Measurements from ENCODE around the gene IFITM5.
"Not testable (repeated sequence)": the region's sequence is repeated elsewhere in the genome, so short reads cannot be mapped to it uniquely, and the experiment has no call there.

Gene IFITM5

DNA sequence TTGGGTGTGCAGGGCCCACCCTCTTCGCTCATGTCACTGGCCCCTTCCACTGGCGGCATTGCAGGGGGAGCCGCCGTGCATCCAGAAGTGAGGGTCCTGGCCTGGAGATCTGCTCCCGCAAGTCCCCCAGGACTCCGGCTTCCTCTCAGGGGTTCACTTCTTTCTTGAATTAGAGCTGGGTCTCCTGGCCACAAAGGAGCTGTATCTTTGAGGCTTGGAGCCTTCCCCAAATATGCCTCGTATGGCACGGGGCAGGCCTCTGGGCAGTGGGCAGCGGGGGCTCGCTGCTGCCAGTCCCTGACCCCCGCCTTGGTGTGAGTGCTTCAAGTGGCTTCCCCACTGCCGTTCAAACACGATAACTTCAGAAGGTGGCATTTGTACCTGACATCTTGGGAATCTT is 28.7 kb upstream of the IFITM5 start:
- no peak for DNase-seq (ENCODE audit: low spot score)

DNA sequence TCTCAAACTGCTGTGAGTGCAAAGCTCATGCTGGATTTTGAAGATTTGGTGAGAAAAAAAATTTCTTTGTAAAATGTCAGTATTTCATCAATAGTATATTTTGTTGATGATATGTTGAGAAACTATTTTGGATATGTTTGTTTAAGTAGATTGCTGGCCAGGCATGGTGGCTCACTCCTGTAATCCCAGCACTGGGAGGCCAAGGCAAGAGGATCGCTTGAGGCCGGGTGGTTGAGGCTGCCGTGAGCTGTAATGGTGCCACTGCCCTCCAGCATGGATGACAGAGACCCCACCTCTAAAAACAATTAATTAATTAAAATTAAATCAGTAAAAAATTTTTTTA is 28.2 kb upstream of the IFITM5 start:
- no peak for DNase-seq (ENCODE audit: low spot score)

DNA sequence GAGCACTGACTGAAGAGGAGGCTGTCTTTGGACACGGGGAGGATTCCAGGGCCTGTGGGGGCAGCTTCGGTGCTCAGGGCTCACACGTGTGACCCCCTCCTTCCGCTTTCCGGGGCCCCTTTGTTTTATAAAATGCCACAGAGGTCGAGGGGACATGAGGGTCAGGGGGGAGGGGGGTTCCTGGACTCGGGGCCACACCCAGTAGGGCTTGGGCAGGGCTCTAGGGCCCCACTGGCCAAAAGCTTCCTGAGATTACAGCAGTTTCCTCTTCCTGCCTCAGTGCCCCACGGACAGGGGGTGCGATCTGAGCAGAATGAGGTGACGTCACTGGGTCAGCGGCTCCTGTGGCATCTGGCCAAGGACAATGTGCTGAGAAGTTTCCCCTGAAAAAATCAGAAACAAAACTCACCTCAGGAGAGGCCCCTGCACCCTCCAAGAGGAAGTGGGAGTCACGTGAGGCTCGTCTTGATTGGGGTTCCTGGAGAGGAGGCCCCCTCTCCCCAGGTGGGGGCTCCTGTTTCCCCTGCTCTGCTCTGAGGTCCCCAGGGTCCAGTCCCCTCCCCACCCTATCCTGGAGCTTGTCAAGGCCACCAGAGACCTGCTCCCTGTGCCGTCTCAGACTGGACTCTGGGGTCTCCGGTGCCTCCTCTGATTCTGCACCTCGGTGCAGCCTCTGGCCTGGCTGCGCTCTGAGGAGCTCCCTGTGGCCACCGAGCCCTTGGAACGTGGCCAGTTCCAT is 27.7 kb upstream of the IFITM5 start:
- DNase-seq (ENCODE audit: low spot score) = peak; percentile 56

DNA sequence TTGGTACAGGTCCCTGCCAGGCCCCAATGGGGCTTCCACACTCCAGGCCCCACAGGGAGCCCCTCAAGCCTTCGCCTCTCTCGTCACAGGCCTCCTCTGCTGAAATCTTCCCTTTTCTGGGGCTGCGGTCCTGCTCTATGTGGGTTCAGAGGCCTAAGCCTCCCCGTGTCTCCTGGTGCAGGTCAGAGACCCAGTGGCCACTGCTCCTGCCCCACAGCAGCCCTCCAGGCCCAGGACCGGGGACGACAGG is 27.2 kb upstream of the IFITM5 start:
- DNase-seq (ENCODE audit: low spot score) = no peak

DNA sequence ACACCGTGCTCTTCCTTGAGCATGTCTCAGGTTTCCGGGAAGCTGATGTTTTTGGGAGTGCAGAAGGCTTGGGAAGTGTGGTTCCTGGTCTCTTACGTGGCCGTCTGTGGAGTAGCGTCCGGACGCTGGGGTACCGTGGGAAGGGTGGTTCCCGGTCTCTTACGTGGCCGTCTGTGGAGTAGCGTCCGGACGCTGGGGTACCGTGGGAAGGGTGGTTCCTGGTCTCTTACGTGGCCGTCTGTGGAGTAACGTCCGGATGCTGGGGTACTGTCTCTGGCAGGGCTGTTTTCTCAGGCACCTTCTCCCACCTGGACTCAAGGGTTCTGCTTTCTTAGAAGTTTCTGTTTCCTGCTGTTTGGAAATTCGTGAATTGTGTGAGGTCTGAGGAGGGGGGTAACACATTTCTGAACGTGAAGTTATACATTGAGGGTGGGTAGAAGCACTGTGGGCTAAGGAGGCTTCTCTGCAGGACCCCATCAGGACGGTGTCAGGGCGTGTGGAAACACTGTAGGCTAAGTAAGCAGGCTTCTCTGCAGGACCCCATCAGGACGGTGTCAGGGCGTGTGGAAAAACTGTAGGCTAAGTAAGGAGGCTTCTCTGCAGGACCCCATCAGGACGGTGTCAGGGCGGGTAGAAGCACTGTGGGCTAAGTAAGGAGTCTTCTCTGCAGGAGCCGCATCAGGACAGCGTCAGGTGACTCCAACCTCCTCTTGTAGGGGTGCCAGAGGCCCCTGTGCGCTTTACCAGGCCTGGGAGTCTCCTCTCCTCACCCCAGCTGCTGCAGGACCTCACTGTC is 26.7 kb upstream of the IFITM5 start:
- DNase-seq (ENCODE audit: low spot score) = no peak

DNA sequence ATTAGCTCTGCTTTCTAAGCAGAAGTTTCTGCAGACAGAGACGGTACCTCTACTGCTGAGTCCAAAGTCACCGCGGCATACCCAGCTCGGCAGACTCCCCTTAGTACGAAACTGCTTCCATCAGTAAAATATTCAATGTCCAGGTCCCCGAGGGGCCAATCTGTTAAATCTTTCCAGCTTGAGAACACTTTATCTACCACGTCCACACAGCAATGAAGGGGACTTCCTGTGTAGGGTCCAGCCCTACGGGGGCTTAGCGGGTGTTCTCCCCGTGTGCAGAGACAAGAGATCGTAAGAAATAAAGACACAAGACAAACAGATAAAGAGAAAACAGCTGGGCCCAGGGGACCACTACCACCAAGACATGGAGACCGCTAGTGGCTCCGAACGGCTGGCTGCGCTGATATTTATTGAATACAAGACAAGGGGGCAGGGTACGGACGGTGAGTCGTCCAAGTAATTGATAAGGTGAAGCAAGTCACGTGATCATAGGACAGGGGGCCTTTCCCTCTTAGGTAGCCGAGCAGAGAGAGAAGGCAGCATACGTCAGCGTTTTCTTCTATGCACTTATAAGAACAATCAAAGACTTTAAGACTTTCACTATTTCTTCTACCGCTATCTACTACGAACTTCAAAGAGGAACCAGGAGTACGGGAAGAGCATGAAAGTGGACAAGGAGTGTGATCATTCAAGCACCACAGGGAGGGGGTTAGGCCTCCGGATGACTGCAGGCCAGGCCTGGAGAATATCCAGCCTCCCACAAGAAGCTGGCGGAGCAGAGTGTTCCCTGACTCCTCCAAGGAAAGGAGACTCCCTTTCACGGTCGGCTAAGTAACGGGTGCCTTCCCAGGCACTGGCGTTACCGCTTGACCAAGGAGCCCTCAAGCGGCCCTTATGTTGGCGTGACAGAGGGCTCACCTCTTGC is 25.5 kb upstream of the IFITM5 start:
- DNase-seq (ENCODE audit: low spot score) = not testable (repeated sequence)

DNA sequence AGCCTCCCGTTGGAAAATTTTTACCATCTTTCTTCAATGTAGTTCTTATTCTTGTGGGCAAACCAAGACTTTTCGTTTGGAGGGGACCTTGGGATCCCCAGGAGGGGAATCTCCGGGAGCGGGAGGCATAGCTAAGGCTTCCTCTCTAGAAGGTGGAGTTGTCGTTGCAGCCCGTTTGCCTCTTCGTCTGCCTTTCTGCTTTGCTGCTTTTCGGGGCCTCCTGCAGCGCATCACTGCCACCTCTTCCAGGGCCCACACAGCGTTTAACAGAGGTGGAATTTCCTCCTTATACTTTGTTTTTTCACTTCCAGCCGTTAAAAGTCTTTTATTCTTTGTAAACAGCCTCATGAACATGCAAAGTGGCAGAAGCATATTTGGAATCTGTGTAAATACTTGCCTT is 24.8 kb upstream of the IFITM5 start:
- no peak for DNase-seq (ENCODE audit: low spot score)

DNA sequence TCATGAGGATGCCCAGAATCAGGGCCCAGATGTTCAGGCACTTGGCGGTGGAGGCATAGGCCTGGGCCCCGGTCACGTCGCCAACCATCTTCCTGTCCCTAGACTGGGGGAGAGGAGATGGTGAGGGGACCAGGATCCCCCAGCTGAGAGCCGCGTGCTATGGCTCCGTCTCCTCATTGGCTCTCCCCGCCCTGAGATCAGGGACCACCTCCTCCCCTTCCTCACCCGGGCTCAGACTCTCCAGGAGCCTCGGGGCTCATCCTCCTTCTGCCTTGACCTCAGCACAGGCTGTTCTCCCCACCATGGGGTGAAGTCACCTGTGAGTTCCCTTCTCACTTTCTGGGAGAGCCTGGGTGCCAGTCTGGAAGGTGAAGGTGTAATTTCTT is 20.6 kb upstream of the IFITM5 start:
- DNase-seq (ENCODE audit: low spot score) = not testable (repeated sequence)

DNA sequence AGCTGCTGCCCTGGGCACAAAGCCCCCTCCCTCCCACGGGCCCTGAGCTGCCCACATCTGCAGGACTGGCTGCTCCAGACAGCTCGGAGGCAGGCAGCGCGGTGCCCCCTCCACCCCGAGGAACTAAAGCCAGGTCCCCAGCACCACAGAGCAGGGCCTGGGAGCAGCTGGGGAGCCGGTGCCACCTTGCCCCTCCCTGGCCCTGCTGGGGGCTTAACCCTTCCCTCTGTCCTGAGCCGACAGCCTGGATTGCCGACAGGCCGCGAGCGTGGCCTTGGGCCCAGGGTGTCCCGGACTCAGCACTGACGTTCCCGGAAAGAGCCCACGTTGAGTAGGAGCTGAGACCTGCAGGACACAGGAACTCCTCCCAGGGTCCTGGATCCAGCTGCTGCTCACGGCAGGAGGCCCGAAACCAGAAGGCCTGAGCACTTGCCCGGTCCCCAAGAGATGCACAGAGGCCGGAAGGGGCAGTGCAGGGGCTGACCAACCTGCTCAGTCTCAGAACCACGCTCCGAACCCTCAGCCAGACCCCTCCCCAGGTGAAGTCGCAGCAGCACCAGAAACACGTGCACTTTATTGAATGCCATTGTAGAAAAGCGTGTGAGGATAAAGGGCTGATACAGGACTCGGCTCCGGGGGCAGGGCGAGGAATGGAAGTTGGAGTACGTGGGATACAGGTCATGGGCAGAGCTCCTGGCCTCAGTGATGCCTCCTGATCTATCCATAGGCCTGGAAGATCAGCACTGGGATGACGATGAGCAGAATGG is 20.0 kb upstream of the IFITM5 start:
- DNase-seq (ENCODE audit: low spot score) = not testable (repeated sequence)

DNA sequence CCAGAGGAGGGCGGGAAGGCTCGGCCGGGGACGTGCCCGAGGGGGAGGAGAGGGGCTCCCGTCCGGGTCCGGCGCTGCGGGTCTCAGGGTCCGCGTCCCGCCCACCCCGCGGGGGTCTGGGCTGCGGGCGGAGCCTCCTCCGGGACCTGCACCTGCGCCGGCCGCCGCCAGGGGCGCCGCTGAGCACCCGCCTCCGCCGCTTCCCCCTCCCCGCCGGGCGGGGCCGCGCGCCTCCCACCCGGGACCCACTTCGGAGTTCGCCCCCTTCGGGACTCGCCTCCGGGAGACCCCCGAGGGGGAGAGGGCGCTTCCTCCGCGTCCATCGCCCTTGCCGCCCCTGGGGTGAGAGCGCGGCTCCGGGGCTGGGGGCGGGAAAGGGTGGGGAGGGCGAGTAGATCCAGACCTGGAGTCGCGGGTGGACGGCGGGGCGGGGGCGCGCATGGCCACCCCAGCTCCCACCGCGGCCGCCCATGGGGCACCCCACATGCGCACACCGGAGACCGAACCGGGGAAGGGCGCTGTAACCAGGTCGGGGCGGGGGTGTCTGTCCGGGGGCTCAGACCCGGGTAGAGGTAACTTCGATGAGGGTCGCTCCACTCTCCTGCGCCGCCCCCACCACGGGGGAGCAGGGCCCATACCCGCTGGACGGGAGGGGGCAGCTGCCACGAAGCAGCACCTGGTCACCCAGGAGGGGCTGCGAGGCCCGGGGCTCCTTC is 19.2 kb upstream of the IFITM5 start:
- DNase-seq (ENCODE audit: low spot score) = not testable (repeated sequence)

DNA sequence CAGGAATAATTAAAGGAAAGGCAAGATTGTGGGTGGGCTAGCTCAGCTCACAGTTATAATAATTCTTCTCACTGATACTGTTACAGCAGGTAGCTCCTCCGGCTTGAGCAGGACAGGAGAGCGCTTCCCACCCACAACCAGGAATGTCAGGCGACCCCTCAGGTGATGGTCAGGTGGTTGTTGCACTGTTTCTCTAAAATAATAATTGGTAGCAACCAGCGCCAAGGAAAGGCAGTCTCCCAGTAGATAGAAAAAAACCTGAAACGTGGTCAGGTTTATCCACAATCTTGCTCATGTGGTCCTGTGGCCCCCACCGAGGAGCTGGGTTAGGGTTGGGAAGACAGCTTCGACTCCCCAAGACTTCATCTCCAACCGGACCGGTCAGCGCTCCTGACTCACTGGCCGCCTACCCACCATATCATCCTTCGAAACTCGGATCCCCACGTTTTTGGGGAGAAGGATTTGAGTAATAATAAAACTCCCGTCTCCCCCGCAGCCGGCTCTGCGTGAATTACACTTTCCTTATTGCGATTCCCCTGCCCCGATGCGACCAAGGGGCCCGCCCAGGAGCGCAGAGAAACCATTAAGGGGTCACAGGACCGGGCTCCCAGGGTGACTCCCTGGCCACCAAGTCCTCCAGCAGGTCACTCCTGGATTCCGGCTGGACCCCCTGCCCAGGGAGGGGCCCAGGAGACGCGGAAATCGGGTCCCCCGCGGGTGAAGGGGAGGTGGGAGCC is 18.5 kb upstream of the IFITM5 start:
- not testable (repeated sequence) for DNase-seq (ENCODE audit: low spot score)

DNA sequence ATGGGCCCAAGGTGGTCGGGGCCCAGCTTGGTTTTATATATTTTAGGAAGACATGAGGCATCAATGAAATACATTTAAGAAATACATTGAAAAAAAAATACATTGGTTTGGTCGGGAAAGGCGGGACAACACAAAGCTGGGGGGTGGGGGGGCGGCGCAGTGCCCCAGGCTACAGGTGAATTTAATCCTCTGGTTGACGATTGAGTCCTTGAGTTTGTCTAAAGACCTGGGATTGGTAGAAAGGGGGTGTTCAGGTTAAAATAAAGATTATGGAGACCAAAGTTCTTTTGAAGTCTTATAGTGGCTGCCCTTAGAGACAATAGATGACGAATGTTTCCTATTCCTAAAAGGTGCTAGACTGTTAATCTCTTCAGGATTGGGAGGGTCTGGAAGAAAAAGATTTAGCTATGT is 17.6 kb upstream of the IFITM5 start:
- DNase-seq (ENCODE audit: low spot score) = no peak

DNA sequence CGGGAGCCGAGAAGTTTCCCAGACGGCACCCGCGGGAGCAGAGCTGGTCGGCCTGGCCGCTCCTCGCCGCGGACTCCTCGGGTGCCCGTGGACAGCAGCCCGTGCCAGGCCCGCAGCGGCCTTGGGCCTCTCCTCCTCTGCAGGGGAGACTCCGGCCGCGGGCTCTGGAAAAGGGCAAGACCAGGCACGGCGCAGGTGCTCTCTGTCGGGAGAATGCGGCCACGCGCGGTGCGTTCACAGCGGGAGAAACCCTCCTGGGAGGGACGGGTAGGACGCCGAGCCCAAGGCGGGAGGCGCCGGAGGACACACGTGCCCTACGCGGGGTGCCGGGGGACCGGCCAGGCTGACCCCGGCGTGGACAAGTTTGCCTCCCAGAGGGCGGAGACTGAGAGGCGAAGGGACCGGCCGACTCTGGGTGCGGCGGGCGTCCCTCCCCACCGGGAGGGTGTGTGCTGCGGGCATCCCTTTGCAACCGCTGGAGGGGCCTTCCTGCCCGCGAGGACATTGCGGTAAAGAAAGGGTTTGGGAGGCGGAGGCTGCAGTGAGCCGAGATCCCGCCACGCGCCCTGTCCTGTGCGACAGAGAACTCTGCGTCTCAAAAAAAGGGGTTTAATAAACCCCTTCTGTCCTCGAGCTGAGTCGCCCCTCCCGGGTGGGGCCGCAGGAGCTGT is 16.8 kb upstream of the IFITM5 start:
- no peak for DNase-seq (ENCODE audit: low spot score)

DNA sequence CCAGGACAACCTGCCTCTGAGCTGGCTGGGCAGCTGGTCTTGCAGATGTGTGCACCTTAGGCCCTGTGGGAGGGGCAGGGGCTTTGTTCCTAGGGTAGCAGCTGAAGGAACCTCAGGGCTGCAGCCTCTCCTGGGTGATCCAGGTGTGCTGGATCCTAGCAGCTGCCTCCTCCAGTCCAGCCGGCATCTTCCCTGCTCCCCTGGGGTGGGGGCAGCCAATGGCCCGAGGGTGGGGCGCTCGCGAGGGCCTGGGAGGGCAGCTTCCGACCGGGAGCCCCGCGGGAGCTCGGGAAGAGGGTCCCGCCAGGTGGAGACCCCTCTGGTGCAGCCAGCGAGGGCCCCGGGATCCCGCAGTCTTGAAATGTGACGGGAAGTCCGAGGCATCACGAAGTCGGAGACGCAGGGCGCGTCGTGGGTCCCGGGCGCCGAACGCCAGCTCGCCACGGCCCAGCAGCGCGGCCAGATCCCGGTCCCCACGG is 16.2 kb upstream of the IFITM5 start:
- no peak for DNase-seq (ENCODE audit: low spot score)

DNA sequence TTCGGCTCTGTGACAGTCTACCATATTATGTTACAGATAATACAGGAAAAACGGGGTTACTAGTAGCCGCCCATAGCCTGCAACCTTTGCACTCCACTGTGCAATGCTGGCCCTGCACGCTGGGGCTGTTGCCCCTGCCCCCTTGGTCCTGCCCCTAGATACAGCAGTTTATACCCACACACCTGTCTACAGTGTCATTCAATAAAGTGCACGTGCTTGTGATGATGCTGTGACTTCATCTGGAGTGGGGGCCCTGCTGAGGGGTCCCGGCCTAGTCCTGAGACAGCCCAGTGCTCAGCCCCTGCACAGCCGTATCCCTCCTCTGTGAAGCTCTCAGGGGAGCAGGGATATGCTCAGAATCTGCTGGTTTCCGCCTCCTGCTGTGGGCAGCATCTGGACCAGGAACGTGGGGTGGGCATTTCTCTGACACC is 15.7 kb upstream of the IFITM5 start:
- no peak for DNase-seq (ENCODE audit: low spot score)

DNA sequence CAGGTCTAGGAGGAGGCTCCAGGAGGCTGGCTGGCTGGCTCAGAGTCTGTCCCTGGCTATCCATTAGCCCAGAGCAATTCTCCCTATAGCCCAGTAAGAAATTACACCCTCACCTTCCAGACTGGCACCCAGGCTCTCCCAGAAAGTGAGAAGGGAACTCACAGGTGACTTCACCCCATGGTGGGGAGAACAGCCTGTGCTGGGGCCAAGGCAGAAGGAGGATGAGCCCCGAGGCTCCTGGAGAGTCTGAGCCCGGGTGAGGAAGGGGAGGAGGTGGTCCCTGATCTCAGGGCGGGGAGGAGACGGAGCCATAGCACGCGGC is 15.2 kb upstream of the IFITM5 start:
- DNase-seq (ENCODE audit: low spot score) = not testable (repeated sequence)

DNA sequence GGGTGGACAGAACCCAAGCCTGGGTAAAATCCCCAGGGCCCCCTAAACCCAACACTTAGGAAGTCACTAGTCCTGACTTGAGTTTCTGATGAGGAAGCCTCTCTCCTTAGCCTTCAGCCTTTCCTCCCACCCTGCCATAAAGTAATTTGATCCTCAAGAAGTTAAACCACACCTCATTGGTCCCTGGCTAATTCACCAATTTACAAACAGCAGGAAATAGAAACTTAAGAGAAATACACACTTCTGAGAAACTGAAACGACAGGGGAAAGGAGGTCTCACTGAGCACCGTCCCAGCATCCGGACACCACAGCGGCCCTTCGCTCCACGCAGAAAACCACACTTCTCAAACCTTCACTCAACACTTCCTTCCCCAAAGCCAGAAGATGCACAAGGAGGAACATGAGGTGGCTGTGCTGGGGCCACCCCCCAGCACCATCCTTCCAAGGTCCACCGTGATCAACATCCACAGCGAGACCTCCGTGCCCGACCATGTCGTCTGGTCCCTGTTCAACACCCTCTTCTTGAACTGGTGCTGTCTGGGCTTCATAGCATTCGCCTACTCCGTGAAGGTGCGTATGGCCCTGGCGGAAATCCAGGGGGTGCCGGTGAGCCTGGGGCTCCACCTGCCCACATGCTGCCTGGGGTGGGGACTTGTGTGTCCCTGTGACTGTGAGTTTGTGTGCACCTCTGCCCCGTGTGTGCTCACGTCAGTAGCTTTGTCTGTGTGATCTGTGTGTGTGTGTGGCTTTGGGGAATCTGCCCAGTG is 14.6 kb upstream of the IFITM5 start, which contains the start of gene IFITM1:
IFITM1 (plus strand) TSS at position 254 of the 767 bp plus-strand sequence; CDS start at position 385, 131 bp downstream.
- DNase-seq (ENCODE audit: low spot score) = no peak

DNA sequence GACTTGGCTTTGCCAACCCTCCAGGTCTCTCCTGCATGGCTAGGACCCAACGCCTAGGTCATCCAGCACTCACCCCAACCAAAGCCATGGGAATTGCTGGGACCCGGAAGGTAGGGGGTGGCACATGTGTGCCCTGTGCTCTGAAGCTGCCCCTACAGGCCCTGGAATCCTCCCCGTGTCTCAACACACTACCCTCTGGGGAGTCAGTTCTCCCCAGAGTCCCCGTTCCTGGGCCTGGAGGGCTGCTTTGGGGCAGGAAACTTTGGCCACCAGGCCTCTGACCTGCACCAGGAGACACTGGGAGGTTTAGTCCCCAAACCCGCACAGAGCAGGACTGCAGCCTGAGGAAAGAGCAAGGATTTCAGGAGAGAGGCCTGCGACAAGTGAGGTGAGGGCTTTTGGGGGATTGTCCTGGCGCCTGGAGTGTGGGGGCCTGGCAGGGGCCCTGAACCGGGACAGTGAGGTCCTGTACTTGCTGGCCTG is 14.0 kb upstream of the IFITM5 start:
- no peak for DNase-seq (ENCODE audit: low spot score)
